ENCODE results near the gene ITGA5. TPM values are rescaled to one million over a fixed set of nuclear protein-coding genes. Genes with fewer than 3 reads are reported as not detected.

Gene ITGA5
- total and polyA plus RNA-seq, 9 of the 15 experiments (the other 6 are each of a cell fraction or from before 2014, with no cell fraction given), result 9.1 to 82.1 (median 47.4) TPM

GRCh38 chr12:54368025-54368708 lies 50.9 kb downstream of the ITGA5 start:
- intact Hi-C loops (cut with micrococcal nuclease), result loop anchor here (1.0 to 10.0 kb wide), 3 partner anchors 26 to 383 kb away; partner anchors contain the start of gene HOXC10
- H3K27ac ChIP-seq (ENCODE audit: extremely low read depth, low read depth, low read length), result peak overlapping the region; percentile 87
- no peak for TF ChIP-seq RERE (CRISPR knock-in tag; IDR thresholded peaks at IDR 0.05; ENCODE audit: borderline replicate concordance)
- TF ChIP-seq HDGF (IDR thresholded peaks at IDR 0.05), result no peak
- peak; percentile 55; the same call in 1 of the 2 replicates for TF ChIP-seq SPI1 (IDR thresholded peaks at IDR 0.05; ENCODE audit: borderline replicate concordance, low read depth, low read length)
- TF ChIP-seq FIP1L1 (IDR thresholded peaks at IDR 0.05; ENCODE audit: low read depth, low read length, poor library complexity, severe bottlenecking), result no peak
- TF ChIP-seq DNMT1 (IDR thresholded peaks at IDR 0.05), result no peak
- TF ChIP-seq ZNF668 (CRISPR knock-in tag; IDR thresholded peaks at IDR 0.05), result no peak
- TF ChIP-seq EGR1 (conservative IDR thresholded peaks at IDR 0.05), result no peak
- no peak for TF ChIP-seq CBX3 (IDR thresholded peaks at IDR 0.05; ENCODE audit: borderline replicate concordance in 1 of 2, low read length in 2 of 2)
- no peak for TF ChIP-seq SP1 (CRISPR knock-in tag; IDR thresholded peaks at IDR 0.05)
- 0 out of 2 replicates have a peak, but pooled peaks have one; percentile 27 for TF ChIP-seq ZBED1 (IDR thresholded peaks at IDR 0.05)
- TF ChIP-seq MNT (conservative IDR thresholded peaks at IDR 0.05), result no peak
- no peak for TF ChIP-seq TOE1 (IDR thresholded peaks at IDR 0.05; ENCODE audit: borderline replicate concordance)
- TF ChIP-seq TOE1 (CRISPR knock-in tag; IDR thresholded peaks at IDR 0.05; ENCODE audit: borderline replicate concordance, low read depth), result no peak
- no peak for TF ChIP-seq NONO (IDR thresholded peaks at IDR 0.05; ENCODE audit: low read depth in 2 of 2, low read length in 1 of 2)
- TF ChIP-seq ZNF695 (CRISPR knock-in tag; IDR thresholded peaks at IDR 0.05), result no peak

More at GRCh38 chr12:54368025-54368708, 50.9 kb downstream of the ITGA5 start:
- Histone ChIP-seq H3K9ac (ENCODE audit: insufficient read depth in 1 of 2, low read depth in 2 of 2, low read length in 2 of 2) (peak overlapping the region; percentile 78 to 80; a peak in 3 of 4 replicates), H2AFZ (ENCODE audit: low read depth, low read length) (peak overlapping the region; percentile 89), H3K79me2 (ENCODE audit: control insufficient read depth, insufficient read depth, low read length) (peaks cover 5% of the 10 kb centered on the region; the same call in 1 of the 3 replicates), H4K20me1 (replicated peaks; ENCODE audit: control insufficient read depth, insufficient read depth, low read length) (no peaks in the 10 kb centered on the region), H3K36me3 (ENCODE audit: control insufficient read depth, insufficient read depth, low read length) (peaks cover 26% of the 10 kb centered on the region; the same call in 2 of the 3 replicates), H3K4me1 (replicated peaks in 1 of 2; ENCODE audit: control insufficient read depth in 2 of 2, insufficient read depth in 2 of 2, low read length in 2 of 2) (peaks cover 38 to 39% of the 10 kb centered on the region in 2 experiments), H3K9me1 (ENCODE audit: control insufficient read depth, insufficient read depth, low read length) (no peaks in the 10 kb centered on the region), H3K27me3 (ENCODE audit: control insufficient read depth in 2 of 2, insufficient read depth in 2 of 2, low read length in 2 of 2) (no peaks in the 10 kb centered on the region), H3K4me3 (no peak overlapping the region), H3K4me2 (ENCODE audit: insufficient read depth, low read length) (peak overlapping the region; percentile 82), H3K9me3 (replicated peaks; ENCODE audit: control insufficient read depth, insufficient read depth, low read depth, low read length) (no peaks in the 10 kb centered on the region)
- FAIRE-seq (no peak), ATAC-seq (peak; percentile 2), DNase-seq (ENCODE audit: extremely low read depth in 1 of 4, low spot score in 3 of 4) (no peak)
- 8% methylated on average over 5 of the region's 5 CpGs for WGBS (ENCODE audit: insufficient coverage, low coverage, missing lambda C conversion rate)
- no TSS peak for BruUV-seq (replicated peaks)
- POLR2A ChIA-PET, result interaction anchor here (0.7 to 2.8 kb wide), 11 partner anchors 9 to 116 kb away, joined by 3 to 14 read pairs (median 4); partner anchors contain the start of genes CBX5 and HNRNPA1
- CTCF ChIA-PET (ENCODE audit: low intra/inter-chr PET ratio), result interaction anchor here (0.6 to 4.9 kb wide), 10 partner anchors 11 to 335 kb away, joined by 3 to 50 read pairs (median 4); partner anchors contain the start of gene HOXC5
- in situ Hi-C loops (cut with MboI), result loop anchor here (5.0 to 10.0 kb wide), 3 partner anchors 73 to 383 kb away; partner anchors contain the start of gene HOXC10
